ENCODE results near the gene CNTN1.

DNA sequence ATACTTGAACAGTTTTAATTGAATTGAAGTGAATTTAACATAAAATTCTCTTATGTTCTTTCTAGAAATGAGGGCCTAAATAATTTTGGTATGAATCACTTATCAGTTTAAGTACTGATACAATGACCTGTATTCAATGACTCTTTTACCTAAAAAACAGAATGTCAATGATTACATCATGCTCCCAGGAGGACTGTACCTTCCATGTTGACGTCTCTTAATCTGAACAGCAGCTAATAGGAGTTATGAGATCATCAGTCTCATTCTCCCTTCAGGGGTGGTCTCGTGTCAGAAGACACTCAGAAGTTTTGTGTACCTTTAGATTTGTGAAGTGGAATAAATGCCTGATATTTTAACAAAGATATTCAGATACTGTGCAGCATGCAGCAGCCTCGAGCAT, 206.3 kb downstream of the CNTN1 start:
- TF ChIP-seq, protein P1, sequence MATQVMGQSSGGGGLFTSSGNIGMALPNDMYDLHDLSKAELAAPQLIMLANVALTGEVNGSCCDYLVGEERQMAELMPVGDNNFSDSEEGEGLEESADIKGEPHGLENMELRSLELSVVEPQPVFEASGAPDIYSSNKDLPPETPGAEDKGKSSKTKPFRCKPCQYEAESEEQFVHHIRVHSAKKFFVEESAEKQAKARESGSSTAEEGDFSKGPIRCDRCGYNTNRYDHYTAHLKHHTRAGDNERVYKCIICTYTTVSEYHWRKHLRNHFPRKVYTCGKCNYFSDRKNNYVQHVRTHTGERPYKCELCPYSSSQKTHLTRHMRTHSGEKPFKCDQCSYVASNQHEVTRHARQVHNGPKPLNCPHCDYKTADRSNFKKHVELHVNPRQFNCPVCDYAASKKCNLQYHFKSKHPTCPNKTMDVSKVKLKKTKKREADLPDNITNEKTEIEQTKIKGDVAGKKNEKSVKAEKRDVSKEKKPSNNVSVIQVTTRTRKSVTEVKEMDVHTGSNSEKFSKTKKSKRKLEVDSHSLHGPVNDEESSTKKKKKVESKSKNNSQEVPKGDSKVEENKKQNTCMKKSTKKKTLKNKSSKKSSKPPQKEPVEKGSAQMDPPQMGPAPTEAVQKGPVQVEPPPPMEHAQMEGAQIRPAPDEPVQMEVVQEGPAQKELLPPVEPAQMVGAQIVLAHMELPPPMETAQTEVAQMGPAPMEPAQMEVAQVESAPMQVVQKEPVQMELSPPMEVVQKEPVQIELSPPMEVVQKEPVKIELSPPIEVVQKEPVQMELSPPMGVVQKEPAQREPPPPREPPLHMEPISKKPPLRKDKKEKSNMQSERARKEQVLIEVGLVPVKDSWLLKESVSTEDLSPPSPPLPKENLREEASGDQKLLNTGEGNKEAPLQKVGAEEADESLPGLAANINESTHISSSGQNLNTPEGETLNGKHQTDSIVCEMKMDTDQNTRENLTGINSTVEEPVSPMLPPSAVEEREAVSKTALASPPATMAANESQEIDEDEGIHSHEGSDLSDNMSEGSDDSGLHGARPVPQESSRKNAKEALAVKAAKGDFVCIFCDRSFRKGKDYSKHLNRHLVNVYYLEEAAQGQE (IDR thresholded peaks at IDR 0.05; ENCODE audit: borderline replicate concordance): no peak
- TF ChIP-seq, protein P2, sequence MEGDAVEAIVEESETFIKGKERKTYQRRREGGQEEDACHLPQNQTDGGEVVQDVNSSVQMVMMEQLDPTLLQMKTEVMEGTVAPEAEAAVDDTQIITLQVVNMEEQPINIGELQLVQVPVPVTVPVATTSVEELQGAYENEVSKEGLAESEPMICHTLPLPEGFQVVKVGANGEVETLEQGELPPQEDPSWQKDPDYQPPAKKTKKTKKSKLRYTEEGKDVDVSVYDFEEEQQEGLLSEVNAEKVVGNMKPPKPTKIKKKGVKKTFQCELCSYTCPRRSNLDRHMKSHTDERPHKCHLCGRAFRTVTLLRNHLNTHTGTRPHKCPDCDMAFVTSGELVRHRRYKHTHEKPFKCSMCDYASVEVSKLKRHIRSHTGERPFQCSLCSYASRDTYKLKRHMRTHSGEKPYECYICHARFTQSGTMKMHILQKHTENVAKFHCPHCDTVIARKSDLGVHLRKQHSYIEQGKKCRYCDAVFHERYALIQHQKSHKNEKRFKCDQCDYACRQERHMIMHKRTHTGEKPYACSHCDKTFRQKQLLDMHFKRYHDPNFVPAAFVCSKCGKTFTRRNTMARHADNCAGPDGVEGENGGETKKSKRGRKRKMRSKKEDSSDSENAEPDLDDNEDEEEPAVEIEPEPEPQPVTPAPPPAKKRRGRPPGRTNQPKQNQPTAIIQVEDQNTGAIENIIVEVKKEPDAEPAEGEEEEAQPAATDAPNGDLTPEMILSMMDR (IDR thresholded peaks at IDR 0.05; ENCODE audit: poor library complexity, severe bottlenecking): no peak
- TF ChIP-seq EP300 (conservative IDR thresholded peaks at IDR 0.05; ENCODE audit: poor library complexity, severe bottlenecking) (no peak), POLR2AphosphoS5 (IDR thresholded peaks at IDR 0.05) (no peak), EZH2 (IDR thresholded peaks at IDR 0.05; ENCODE audit: borderline replicate concordance, insufficient read depth, low read length, poor library complexity, severe bottlenecking) (no peak), MXI1 (conservative IDR thresholded peaks at IDR 0.05; ENCODE audit: poor library complexity, severe bottlenecking) (no peak), TAF1 (IDR thresholded peaks at IDR 0.05; ENCODE audit: low read depth) (no peak), RAD21 (conservative IDR thresholded peaks at IDR 0.05) (no peak), SMC3 (conservative IDR thresholded peaks at IDR 0.05; ENCODE audit: poor library complexity) (no peak)

Measured in neural cell (in vitro differentiated cells).